HuH-7 (cell line): Measurements from ENCODE around the gene LIMD2.
A peak's percentile ranks its signal among the peaks of the same experiment; 100 is the strongest.

Experiments used
- DNase-seq: peaks from one replicate; pipeline ENCODE4 v3.0.0; 2011; ENCODE audit warnings: low spot score

Gene LIMD2

DNA sequence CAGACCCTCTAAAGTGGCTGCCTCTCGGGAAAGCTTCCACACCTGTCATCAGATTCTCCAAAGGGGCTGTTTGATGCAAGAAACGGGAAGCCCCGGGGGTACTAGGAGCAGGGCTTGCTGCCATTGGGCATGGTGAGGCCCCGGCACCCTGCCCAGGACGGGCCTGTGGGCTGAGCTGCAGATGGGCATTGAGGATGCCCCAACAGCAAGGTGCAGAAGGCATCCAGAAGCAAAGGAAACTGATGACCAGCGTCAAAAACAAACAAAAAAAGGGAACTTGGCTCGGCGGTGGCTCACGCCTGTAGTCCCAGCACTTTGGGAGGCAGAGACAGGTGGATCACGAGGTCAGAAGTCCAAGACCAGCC lies 1.5 kb upstream of the LIMD2 start:
- no peak for DNase-seq

DNA sequence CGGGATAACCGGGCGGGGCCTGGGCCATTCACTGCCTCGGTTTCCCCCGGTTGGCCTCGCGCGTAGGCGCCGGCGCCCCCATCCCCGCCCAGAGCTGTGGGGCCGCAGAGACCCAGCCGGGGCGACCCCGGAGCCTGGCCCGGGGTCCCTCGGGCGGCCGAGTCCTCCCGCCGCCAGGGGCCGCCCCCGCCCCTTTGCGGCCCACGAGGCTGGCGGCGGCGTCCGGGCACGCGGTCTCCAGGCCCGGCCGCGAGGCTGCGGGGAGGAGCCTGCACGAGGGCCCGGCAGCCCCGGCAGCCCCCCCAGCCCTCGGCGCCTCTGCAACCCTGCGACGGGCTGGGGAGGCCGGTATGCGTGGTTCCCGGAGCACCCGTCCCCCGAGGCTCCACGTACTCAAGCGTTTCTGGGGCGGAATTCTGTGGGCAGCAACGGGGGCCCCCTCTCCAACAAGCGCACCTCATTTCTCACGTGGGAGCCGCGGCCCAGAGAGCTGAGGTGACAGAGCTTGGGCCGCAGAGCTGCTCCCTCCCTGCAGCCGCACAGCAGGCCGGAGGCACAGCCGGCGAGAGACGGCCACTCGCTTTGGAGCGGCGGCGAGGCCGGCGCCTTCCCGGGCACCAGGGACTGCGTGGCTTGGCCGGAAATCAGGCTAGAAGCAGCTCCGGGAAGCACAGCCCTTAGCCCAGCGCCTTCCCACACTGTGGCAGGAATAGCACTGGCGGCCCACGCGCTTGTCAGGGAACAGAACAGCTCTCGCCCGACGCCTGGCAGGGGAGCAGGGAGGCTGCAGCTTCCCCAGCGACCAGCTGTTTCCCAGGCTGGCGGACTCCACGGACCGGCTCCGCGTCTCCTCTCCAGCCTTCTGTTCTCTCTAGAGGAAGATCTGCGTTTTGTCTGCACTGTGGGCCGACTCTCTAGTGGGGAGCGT lies 867 bp upstream of the LIMD2 start:
- DNase-seq: no peak

DNA sequence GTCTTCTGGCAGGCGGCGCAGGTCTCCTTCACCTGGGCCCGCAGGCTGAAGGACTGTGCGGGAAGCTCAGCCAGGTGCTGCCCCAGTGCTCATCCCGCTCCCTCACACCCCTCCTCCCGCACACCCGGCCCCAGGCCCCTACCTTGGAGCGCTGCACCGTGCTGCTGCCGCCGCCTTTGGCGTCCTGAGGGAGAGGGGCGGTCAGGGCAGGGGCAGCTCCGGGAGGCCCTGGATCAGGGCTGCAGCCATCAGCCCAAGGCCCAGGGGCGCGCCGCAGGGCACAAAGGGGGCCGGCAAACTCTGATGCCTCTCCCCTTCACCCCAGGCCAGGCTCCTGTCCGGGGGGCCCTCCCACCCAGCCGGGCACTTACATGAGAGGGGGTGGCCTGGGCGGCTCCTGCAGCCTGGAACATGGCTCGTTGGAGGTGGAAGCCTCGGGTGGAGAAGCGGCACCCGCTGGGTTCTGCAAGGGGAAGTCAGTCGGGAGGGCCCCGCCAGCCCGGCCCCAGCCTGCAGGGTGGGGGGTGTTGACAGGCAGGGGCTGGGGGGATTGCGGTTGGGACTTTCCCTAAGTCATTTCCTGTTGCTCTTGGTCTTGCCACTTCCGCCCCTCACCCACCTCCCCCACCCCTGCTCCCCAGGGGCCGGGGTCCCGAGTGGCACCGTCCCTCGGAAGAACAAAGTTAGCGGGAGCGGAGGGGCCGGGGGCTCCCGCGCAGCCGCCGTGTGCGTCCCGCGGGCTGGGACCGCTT lies 863 bp downstream of the LIMD2 start:
- DNase-seq: peak; percentile 69

DNA sequence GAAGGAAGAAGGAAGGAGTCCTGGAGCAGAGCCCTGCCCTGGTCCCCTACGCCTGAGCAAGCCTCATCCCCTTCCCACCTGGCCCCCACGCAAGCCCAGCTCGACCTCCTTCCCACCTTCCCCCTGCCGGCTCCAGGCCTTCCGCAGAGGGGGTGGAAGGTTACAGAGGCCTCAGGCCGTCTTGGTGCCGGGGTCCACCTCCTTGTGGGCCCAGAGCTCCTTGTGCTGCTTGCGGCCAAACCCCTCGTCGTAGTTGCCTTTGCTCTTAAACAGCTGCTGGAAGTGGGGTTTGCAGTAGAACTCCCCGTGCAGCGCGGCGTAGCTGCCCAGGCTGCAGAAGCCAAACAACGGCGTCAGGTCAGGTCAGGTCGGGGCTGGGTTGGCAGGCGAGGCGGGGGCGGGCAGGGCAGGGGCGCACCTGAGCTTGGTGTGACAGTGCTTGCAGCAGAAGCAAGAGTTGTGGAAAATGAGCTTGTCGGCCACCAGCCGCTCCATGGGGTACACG lies 1.5 kb downstream of the LIMD2 start:
- no peak for DNase-seq

DNA sequence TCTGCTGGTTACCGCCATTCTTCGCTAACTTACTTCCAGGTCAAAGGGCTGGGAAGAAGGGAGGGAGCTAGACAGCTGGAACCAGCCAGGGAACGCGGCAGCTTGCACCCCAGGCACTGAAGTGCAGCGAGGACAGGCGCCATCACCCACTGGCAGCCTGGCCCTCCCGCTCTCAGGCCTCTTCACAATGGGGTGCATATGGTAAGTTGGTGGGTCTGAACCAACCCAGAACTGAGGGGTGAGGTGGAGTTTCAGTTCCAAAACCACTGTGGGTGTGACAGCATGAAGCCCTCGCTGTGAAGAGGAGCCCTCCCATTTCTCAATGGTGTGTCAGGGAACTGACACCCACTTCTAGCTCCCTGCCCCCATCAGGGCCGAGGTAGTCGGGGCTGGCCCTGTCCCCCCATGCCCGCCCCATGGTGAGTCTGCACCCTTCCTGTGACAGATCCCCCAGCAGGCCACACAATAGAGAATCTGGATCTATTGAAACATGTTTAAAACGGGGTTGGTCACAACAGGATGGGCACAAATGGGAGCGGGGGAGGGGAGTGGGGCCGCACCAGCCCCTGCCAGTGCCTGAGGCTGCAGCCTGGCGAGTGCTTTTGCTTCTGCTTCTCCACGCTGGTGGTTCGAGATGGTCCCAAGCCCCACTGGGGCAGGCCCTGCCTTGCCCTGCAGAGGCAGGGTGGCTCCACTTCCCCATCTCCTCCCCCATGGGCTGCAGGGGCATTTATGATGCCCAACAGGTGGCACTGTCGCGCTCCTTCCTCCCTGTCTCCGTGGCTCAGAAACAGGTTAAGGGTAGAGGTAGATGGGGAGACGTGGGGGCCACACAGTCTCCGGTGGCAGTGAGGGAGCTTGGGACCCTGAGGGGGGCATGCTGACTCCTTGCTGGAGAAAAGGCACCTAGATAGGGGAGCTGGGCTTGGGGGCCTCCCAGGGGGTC lies 2.3 kb downstream of the LIMD2 start:
- DNase-seq: peak; percentile 85

DNA sequence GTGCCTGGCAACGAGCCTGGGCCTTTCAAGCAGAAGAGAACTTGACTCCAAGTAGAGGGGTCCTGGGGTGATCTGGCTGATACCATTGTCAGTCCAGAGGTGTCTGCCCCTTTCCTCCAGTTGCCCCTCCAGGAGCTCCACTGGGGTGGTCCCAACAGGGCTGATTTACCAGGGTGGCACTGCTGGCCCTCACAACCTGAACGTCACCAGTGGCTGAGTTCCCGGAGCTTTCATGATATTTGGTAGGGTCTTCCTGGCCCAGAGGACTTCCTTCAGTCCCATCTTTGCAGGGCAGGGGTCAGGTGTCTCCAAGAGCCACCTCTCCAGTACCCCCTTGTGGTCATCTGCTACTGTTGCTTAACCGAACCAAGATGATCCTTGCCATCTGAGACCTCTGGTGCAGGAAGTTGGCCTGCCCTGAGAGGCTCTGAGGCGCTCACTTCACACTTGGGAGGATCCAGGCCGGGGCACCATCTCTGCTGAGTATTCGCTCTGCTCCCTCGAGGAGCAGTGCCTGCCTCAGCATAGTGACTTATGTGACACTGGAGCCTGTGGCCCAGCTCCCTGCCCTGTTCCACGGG lies 3.5 kb downstream of the LIMD2 start:
- peak; percentile 73 for DNase-seq

DNA sequence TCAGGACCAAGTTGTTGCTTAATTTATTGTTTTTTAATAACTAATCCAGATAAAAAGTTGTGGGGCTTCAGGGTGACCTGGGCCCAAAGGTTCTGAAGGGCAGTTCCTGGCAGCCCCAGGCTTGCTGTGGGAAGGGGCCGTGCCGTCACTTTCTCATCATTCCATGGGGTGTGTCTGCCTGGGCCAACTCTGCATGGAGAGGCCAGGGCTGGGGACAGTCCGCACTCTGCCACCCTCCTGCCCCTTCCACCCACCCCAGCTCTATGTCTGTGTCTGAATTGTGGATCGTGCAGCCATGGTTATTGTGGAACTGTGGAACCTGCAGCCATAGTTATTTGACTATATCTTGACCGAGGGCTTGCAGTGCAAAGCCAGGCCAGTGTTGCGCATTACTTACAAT lies 4.0 kb downstream of the LIMD2 start:
- no peak for DNase-seq

DNA sequence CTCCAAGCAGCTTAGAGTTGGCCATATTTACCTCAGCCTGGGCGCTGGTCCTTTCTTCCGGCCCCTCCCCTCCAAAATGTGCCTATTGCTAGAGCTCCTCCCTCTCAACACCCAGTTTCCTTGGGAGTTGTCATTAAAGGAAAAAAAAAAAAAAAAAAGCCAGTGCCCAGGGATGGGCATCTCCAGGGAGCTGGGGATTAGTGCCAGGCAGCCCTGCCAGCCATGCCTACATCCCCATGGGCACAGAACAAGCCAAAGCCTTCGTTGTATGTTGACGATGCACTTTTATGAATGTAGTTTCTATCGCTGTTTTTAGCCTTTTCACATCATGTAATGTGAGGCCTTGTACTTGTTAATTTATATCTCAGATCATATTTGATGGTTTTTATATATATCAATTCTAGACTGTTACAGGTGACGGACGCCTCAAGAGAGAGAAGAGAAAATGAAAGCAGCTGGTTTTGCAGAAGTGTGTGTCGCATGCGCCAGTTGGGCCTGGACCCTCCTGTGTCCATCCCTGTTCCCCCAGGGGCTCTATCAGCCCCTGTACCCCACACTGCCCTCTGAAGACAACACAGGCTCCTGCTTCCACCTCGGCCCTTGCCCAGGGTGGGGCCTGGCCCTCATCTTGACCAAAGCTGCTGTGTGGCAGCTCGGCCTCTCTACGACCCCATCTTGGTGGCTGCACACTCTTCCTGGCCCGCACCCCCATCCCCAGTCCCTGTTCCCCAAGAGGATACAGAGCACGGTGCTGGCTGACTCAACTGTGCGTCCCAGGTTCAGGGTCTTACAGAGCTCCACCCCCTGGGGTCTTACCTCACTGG lies 4.8 kb downstream of the LIMD2 start:
- no peak for DNase-seq

DNA sequence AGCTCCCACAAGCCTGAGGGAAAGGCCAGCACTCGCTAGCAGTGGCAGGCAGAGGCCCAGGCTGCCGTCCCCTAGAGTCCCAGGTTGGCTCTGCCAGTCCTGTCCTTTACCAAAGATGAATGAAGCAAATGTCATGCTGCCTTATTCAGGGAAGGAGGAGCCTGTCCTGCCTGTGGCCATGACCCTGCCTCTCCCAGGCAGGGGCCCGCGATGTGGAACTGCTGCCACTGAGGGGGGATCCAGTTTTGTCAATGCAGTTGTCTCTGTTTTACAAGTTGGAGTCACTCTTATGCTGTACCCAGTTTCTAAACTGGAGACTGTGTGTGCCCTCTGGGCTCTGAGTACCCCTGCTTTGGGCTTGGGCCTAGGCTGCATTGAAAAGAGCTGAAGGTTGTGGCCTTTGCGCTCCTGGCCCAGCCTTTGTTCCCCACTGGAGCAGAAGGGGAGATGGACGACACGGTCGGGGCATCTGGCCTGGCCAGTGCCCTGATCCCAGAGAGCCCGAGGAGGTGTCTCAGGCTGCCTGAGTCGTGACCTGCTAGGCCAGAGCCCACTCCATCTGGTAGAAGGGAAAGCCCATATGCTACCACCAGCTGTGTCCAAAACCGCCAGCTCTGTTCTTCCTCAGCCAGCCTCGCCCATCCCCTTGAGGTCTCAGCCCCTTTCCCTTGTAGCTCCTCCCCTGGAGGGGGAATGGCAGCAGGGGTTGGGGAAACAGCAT lies 5.5 kb downstream of the LIMD2 start:
- no peak for DNase-seq

DNA sequence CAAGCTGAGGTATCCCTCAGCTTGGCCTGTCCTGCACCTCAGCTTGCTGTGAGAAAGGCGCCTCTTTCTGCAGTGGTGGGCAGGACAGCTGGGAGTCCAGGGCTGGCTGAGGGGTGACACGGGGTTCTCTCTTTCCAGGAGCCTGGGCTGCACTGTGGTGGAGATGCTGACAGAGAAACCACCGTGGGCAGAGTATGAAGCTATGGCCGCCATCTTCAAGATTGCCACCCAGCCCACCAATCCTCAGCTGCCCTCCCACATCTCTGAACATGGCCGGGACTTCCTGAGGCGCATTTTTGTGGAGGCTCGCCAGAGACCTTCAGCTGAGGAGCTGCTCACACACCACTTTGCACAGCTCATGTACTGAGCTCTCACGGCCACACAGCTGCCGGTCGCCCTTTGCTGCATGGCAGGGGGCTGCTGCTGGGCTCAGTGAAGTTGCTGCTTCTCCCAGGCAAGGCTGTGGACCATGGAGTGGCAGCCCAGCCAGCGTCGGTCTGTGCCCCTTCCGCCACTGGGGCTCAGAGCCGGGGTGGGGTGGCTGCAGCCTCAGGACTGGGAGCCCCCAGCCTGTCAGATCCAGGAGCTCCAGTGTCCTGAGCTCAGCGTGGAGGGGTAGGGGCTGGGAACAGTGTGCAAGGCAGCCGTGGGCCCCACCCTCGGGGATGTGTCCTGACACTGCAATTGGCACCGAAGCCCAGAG lies 6.4 kb downstream of the LIMD2 start:
- DNase-seq: no peak

DNA sequence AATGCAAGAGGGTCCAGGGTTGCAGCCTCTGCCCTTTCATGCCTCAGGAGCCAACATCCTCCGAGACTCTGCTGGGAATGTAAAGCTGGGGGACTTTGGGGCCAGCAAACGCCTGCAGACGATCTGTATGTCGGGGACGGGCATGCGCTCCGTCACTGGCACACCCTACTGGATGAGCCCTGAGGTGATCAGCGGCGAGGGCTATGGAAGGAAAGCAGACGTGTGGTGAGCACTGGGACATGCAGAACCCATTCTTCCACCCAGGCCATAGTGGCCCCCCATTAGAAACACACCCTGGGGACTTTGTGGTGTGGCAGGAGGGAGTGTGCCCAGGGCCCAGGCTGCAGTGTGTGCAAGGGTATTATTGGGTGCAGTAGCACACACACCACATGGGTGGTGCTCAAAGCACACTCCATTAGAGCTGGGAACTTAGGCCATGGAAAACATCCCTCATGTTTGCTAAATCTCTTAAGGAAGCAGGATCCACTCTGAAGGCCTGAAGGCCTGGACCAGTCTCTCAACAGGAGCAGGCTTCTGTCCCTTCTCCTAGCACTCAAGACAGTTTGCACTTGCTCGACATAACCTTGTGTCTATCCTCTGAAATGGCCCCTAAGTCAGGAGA lies 7.6 kb downstream of the LIMD2 start:
- no peak for DNase-seq

DNA sequence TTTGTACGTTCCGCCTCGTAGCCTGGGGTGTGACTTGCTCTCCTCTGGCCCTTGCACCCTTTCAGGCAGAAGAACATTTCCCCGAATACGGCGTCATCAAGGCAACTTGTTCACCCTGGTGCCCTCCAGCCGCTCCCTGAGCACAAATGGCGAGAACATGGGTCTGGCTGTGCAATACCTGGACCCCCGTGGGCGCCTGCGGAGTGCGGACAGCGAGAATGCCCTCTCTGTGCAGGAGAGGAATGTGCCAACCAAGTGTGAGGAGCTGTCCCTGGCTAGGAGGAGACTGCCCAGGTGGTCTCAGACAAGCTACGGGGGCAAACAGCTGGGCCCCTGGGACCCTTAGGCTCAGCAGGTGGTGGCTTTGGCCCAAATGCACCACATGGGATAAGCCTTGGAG lies 10.4 kb downstream of the LIMD2 start:
- DNase-seq: no peak

DNA sequence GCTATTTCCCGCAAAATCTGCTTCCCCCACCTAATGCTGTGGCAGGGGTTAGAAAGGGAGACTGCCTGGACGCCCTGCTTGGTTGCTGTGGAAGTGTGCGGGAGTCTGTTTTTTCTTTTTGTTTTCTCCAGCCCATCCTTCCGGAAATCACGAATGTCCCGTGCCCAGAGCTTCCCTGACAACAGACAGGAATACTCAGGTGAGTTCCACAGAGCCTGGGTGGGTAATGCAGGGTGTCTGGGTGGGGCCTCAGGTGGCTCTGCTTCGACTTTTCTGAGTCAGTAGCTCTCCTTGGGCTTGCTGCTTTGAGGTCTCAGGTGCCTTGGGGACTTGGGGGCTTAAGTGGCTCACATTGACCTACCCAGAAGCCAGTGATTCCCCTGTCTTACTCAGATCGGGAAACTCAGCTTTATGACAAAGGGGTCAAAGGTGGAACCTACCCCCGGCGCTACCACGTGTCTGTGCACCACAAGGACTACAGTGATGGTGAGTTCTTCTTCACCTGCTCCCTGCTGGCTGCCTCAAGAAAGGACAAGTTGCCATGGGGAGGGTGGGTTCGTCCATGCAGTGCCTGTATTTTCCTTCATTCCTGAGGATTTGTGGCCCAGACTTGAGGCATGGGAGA lies 11.4 kb downstream of the LIMD2 start:
- DNase-seq: no peak

DNA sequence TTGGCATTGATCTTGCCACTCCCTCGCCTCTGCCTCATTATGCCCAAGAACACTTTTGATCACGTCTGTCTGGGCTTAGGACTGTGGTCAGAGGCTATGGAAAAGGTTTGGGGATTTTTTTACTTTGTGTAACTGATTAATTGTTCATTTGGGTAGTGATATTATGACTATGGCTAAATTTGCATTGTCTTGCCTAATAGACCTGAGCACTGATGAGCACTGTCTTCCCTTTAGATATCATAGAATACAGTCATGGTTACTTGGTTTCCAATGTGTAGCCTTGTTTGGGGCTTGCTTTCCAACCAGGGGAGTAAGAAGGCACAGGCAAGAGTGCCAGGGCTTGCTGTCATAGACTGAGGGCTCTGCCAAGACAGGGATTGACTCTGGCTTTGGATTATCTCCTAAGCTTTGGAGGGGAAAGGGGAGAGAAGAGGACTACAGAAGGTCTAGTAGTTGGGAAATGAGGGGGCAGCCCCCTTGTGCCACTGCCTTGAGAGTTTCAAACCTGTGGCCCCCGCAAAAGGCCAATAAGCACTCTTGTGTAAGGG lies 13.7 kb downstream of the LIMD2 start:
- DNase-seq: no peak

DNA sequence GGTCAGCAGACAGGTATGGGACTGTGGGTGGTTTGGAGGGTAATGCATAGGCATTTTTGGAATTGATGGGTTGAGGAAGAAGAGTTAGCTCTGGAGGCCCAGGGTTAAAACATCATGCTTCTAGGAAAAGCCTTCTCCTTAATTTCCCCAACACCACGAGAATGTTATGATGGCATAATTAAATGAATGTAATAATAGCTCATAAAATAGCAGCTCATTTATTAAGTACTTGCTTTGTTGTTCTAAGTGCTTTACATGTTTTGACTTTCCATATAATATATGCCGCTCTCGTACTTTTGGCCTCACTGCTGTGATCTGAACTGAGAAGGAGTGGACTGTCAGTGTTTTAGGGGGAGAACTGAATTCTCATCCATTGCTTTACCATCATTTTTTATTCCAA lies 14.3 kb downstream of the LIMD2 start:
- DNase-seq: no peak

DNA sequence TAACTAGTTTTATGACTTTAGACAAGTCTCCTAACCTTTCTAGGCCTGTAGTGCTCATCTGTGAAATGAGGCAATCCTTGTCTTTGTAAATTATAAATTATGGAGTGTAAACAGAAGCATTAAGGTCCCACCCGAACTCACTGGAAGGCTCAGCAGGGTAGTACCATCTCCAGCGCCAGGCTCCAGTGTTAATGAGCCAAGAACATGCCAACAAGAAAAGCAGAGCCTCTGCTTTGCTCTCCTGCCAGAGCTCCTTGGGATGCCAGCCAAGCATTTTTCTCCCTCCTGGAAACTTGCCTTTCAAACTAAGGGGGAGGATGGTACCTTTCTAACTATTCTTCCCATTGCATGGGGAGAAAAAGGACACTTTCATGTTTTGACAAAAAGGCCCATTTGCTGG lies 14.9 kb downstream of the LIMD2 start:
- DNase-seq: no peak

DNA sequence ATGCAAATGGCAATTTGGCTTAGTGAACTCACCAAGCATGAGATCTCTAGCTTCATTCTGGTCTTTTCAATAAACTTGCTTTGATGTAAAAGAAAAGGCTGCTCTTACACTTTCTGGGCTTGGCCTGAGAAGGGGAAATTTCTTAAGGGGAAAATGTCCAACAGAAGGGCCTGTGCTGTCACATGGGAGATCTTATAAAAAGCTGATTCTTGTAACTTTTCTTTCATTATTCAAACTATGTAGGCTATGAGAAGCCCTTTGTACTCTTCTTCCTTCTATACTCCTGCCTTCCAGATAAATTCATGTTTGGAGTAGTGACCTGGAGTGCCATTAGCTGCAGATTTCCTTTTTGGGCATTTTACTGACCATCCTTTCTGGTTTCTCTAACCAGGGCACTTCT lies 16.9 kb downstream of the LIMD2 start:
- DNase-seq: no peak

DNA sequence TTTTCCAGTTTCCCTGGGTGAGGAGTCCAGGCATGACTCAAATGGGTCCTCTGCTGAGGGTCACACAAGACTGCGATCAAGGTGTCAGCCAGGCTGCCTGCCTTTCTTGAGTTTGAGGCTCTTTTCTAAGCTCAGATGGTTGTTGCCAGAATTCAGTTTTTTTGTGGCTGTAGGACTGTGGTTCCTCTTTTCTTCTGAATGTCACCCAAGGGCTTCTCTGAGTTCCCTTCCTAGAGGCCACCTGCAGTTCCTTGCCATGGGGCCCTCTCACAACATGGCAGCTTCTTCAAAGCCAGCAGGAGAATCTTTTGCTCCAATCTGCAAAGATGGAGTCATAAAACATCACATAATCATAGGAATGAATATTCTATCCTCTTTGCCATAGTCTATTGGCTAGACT lies 17.5 kb downstream of the LIMD2 start:
- DNase-seq: no peak
